GM12875 (cell line): ENCODE results near the gene KIFC3.

Experiments
- H3K4me3 ChIP-seq: one replicate; pipeline ENCODE4 v1.5.1; 2011; ENCODE audit warnings: low read depth, low read length, control low read depth
- CTCF ChIP-seq: IDR thresholded peaks from 2 replicates; pipeline ENCODE4 v1.5.1; 2011; ENCODE audit warnings: low read depth, mild to moderate bottlenecking, control low read depth, inconsistent platforms, low read length, moderate library complexity, borderline replicate concordance; ENCODE audit not compliant: insufficient read depth

Gene KIFC3

GRCh38 chr16:57766714-57767348 lies 35.5 kb downstream of the KIFC3 start:
- no peak for TF ChIP-seq CTCF
- H3K4me3 ChIP-seq = no peak overlapping the region

GRCh38 chr16:57765160-57765728 lies 37.0 kb downstream of the KIFC3 start:
- TF ChIP-seq CTCF = no peak
- no peak overlapping the region for H3K4me3 ChIP-seq

GRCh38 chr16:57764341-57765159 lies 37.7 kb downstream of the KIFC3 start:
- TF ChIP-seq CTCF = no peak
- H3K4me3 ChIP-seq = no peak overlapping the region

GRCh38 chr16:57764006-57764340 lies 38.3 kb downstream of the KIFC3 start:
- no peak overlapping the region for H3K4me3 ChIP-seq
- TF ChIP-seq CTCF = no peak

GRCh38 chr16:57763285-57764005 lies 38.8 kb downstream of the KIFC3 start:
- TF ChIP-seq CTCF = no peak
- no peak overlapping the region for H3K4me3 ChIP-seq

- H3K4me3 ChIP-seq = no peak overlapping the region
- TF ChIP-seq CTCF = no peak
Measured at GRCh38 chr16:57762365-57763040, 39.8 kb downstream of the KIFC3 start.
